B cell (primary cell): ENCODE results near the gene RAB3C. TPM values are rescaled to one million over a fixed set of nuclear protein-coding genes. Genes with fewer than 3 reads are reported as not detected.

Experiments
- ATAC-seq: fragments of 200-7000 bp; cut with Tn5 transposase; one replicate; pipeline ENCODE4 v1.10.0; 2021; ENCODE audit warnings: low read depth, mild to moderate bottlenecking, moderate number of reproducible peaks, moderate library complexity
- CTCF ChIA-PET: fragments of 350-600 bp; sonication (Branson Sonifier 250); formaldehyde crosslinking; loops from one replicate; lab custom pipeline; 2021; ENCODE audit warnings: antibody characterized with exemption, inconsistent platforms; lab: Charles Lee
- POLR2A ChIA-PET: fragments of 350-600 bp; sonication (Branson Sonifier 250); formaldehyde crosslinking; loops from one replicate; lab custom pipeline; 2021; ENCODE audit warnings: antibody characterized with exemption; lab: Charles Lee
- DNase-seq: peaks from one replicate; pipeline ENCODE4 v3.0.0; 2013
- H2AFZ ChIP-seq: 2 replicates; pipeline ENCODE4 v1.6.1; 2012; ENCODE audit warnings: mild to moderate bottlenecking, low read depth, low read length; ENCODE audit not compliant: insufficient read depth, poor library complexity, severe bottlenecking
- H3K27ac ChIP-seq, 2 donors: 1 replicate in 1 of 2; 2 replicates in 1 of 2; pipeline ENCODE4 v1.5.1; 2012 to 2013; ENCODE audit warnings: low read length in 2 of 2, mild to moderate bottlenecking in 2 of 2, moderate library complexity in 1 of 2
- H3K27me3 ChIP-seq, 4 experiments: fragments of 200-600 bp in 1 of 4; sonication (generic) in 1 of 4; replicated peaks in 1 of 4; 1 replicate in 2 of 4; 2 replicates in 2 of 4; pipeline versions ENCODE4 v1.6.1 to v1.7.0; 2013 to 2016; ENCODE audit warnings: low read length in 3 of 4, mild to moderate bottlenecking in 2 of 4, mixed read lengths in 1 of 4, moderate library complexity in 1 of 4; ENCODE audit not compliant: insufficient read depth in 4 of 4, control insufficient read depth in 3 of 4; ENCODE audit errors: control extremely low read depth in 1 of 4
- H3K36me3 ChIP-seq, 2 experiments: replicated peaks in 1 of 2; 1 replicate in 1 of 2; 2 replicates in 1 of 2; pipeline versions ENCODE4 v1.6.1 to v1.7.1; 2013; ENCODE audit warnings: low read length in 1 of 2; ENCODE audit not compliant: insufficient read depth in 2 of 2, control insufficient read depth in 1 of 2; ENCODE audit errors: control extremely low read depth in 1 of 2, extremely low read depth in 1 of 2
- H3K4me1 ChIP-seq, 2 donors: fragments of 200-600 bp in 1 of 2; sonication (generic) in 1 of 2; 1 replicate in 1 of 2; 2 replicates in 1 of 2; pipeline versions ENCODE4 v1.5.1 to v1.6.1; 2013 to 2017; ENCODE audit warnings: low read length in 2 of 2; ENCODE audit not compliant: control insufficient read depth in 2 of 2, insufficient read depth in 2 of 2
- H3K4me2 ChIP-seq: replicated peaks from 2 replicates; pipeline ENCODE3; 2012; ENCODE audit warnings: mild to moderate bottlenecking, low read depth, low read length; ENCODE audit not compliant: poor library complexity, severe bottlenecking
- H3K4me3 ChIP-seq, 5 experiments: fragments of 200-600 bp in 1 of 5; sonication (generic) in 1 of 5; 1 replicate in 3 of 5; 2 replicates in 2 of 5; pipeline versions ENCODE4 v1.5.1 to v1.7.0; 2011 to 2016; ENCODE audit warnings: low read length in 4 of 5, mild to moderate bottlenecking in 4 of 5, low read depth in 2 of 5, control low read depth in 1 of 5, moderate library complexity in 1 of 5; ENCODE audit not compliant: insufficient read depth in 1 of 5; ENCODE audit errors: control extremely low read depth in 1 of 5, extremely low read depth in 1 of 5
- H3K79me2 ChIP-seq: fragments of 200-600 bp; sonication (generic); one replicate; pipeline ENCODE4 v1.6.0; 2016; ENCODE audit warnings: low read length; ENCODE audit not compliant: control insufficient read depth, insufficient read depth
- H3K9ac ChIP-seq: fragments of 200-600 bp; sonication (generic); 2 replicates; pipeline ENCODE4 v1.6.1; 2017; ENCODE audit warnings: mild to moderate bottlenecking, low read length, moderate library complexity
- H3K9me3 ChIP-seq, 3 donors: one replicate each; pipeline versions ENCODE4 v1.6.1 to v1.7.1; 2013; ENCODE audit warnings: low read length in 2 of 3; ENCODE audit not compliant: control insufficient read depth in 2 of 3, insufficient read depth in 1 of 3; ENCODE audit errors: control extremely low read depth in 1 of 3
- H4K20me1 ChIP-seq: 2 replicates; pipeline ENCODE4 v1.6.0; 2012; ENCODE audit warnings: mild to moderate bottlenecking, low read length; ENCODE audit not compliant: insufficient read depth, control insufficient read depth, poor library complexity, severe bottlenecking
- H3K27ac Mint-ChIP-seq: one replicate; pipeline ENCODE4 v1.8.0; 2021; ENCODE audit warnings: mixed read lengths
- H3K27me3 Mint-ChIP-seq: one replicate; pipeline ENCODE4 v1.8.0; 2021; ENCODE audit warnings: mixed read lengths
- H3K4me1 Mint-ChIP-seq: one replicate; pipeline ENCODE4 v1.8.0; 2021; ENCODE audit warnings: mixed read lengths
- H3K4me3 Mint-ChIP-seq: one replicate; pipeline ENCODE4 v1.8.0; 2021; ENCODE audit warnings: mixed read lengths
- H3K9me3 Mint-ChIP-seq: one replicate; pipeline ENCODE4 v1.8.0; 2022; ENCODE audit warnings: mixed read lengths; ENCODE audit not compliant: insufficient read depth
- CTCF ChIP-seq: fragments of 200-600 bp; IDR thresholded peaks from one replicate; pipeline ENCODE4 v1.8.0; 2022; ENCODE audit warnings: antibody characterized with exemption, mild to moderate bottlenecking
- EZH2 ChIP-seq: IDR thresholded peaks from 2 replicates; pipeline ENCODE4 v1.6.1; 2012; ENCODE audit warnings: borderline replicate concordance, low read depth, mild to moderate bottlenecking, moderate library complexity, low read length; ENCODE audit not compliant: insufficient read depth, poor library complexity, severe bottlenecking
- WGBS: methylation state at CpG from one replicate; pipeline ENCODE4 v1.1.5; 2013; ENCODE audit warnings: missing lambda C conversion rate; ENCODE audit not compliant: insufficient coverage; 5-methylcytosine and 5-hydroxymethylcytosine counted together
- intact Hi-C: fragments of 100-400 bp; cut with micrococcal nuclease; formaldehyde crosslinking; loops from one replicate; pipeline ENCODE4 v1.10.0; 2022
- polyA plus RNA-seq: library from polyadenylated mRNA; depleted of rRNA; stranded (reverse); fragments of >200 nt; gene quantifications from 2 replicates; pipeline ENCODE4 v1.2.3, GENCODE V29; 2012
- total RNA-seq, 2 donors: library from RNA; stranded (reverse); fragments of 120-200 nt in 1 of 2; gene quantifications; 1 replicate in 1 of 2; 2 replicates in 1 of 2; pipeline versions ENCODE4 v1.2.3 to v1.2.4, GENCODE V29; 2013 to 2022

RAB3C gene
- total and polyA plus RNA-seq, 2 donors (not counting 1 experiment from before 2014, with no cell fraction given), result 0.20 to 0.58 TPM

GRCh38 chr5:58804291-58804690 lies 221.4 kb downstream of the RAB3C start:
- H3K4me3 ChIP-seq, result no peak overlapping the region
- no peak for TF ChIP-seq CTCF
- no peak for TF ChIP-seq EZH2
- Mint-ChIP-seq H3K4me1 (no peaks in the 10 kb centered on the region), H3K27ac (no peak overlapping the region), H3K27me3 (peaks cover 12% of the 10 kb centered on the region), H3K9me3 (no peaks in the 10 kb centered on the region), H3K4me3 (no peak overlapping the region)
- no peak overlapping the region for H3K27ac ChIP-seq
- no peak overlapping the region for H2AFZ ChIP-seq
- H3K27me3 ChIP-seq, result peaks cover 0 to 7% (median 1%) of the 10 kb centered on the region in 4 experiments
- ChIA-PET CTCF (no interaction called here), POLR2A (no interaction called here)
- no peaks in the 10 kb centered on the region for H3K4me1 ChIP-seq
- H4K20me1 ChIP-seq, result no peaks in the 10 kb centered on the region
- ATAC-seq (no peak), DNase-seq (no peak)
- intact Hi-C loops, result no loop called here
- no peak overlapping the region for H3K9ac ChIP-seq
- H3K4me2 ChIP-seq, result no peak overlapping the region
- H3K79me2 ChIP-seq, result no peaks in the 10 kb centered on the region
- H3K9me3 ChIP-seq, result no peaks in the 10 kb centered on the region
- no peaks in the 10 kb centered on the region for H3K36me3 ChIP-seq

GRCh38 chr5:58810086-58810485 lies 227.2 kb downstream of the RAB3C start:
- Mint-ChIP-seq H3K27ac (no peak overlapping the region), H3K4me3 (no peak overlapping the region), H3K27me3 (no peaks in the 10 kb centered on the region), H3K4me1 (no peaks in the 10 kb centered on the region), H3K9me3 (no peaks in the 10 kb centered on the region)
- intact Hi-C loops, result no loop called here
- no peak overlapping the region for H2AFZ ChIP-seq
- no peaks in the 10 kb centered on the region for H3K36me3 ChIP-seq
- no peaks in the 10 kb centered on the region for H3K27me3 ChIP-seq
- WGBS, result 83% methylated on average over 1 of the region's 1 CpG
- no peak overlapping the region for H3K27ac ChIP-seq
- no peaks in the 10 kb centered on the region for H3K79me2 ChIP-seq
- H3K4me1 ChIP-seq, result no peaks in the 10 kb centered on the region
- TF ChIP-seq EZH2 (no peak), CTCF (no peak)
- POLR2A ChIA-PET, result no interaction called here
- ATAC-seq, result no peak
- no peak for DNase-seq
- no peaks in the 10 kb centered on the region for H4K20me1 ChIP-seq
- no peak overlapping the region for H3K9ac ChIP-seq
- H3K9me3 ChIP-seq, result no peaks in the 10 kb centered on the region
- H3K4me2 ChIP-seq, result no peak overlapping the region
- H3K4me3 ChIP-seq, result no peak overlapping the region
- CTCF ChIA-PET, result interaction anchor here (0.7 kb wide), 1 partner anchor 9 kb away, joined by 3 read pairs; no protein-coding TSS in a partner anchor
